Central memory CD8-positive, alpha-beta T cell (primary cell): ENCODE measurements around the gene NSMCE4A.
"Not testable (repeated sequence)": the region's sequence is repeated elsewhere in the genome, so short reads cannot be mapped to it uniquely, and the experiment has no call there.

Experiments used
- ATAC-seq: fragments of 150-1000 bp; cut with Tn5 transposase; replicated peaks from 2 replicates; pipeline ENCODE4 v1.10.0; 2022; ENCODE audit warnings: mild to moderate bottlenecking, moderate FRiP score, moderate number of reproducible peaks; ENCODE audit not compliant: poor library complexity, severe bottlenecking; ENCODE audit errors: extremely low read depth
- DNase-seq, 2 donors: peaks; one replicate each; pipeline ENCODE4 v3.0.0; 2021; ENCODE audit warnings: low spot score in 2 of 2
- H3K27ac Mint-ChIP-seq: one replicate; pipeline ENCODE4 v1.8.0; 2022; ENCODE audit warnings: low read depth, mild to moderate bottlenecking, moderate library complexity, mixed read lengths
- H3K27me3 Mint-ChIP-seq: one replicate; pipeline ENCODE4 v1.8.0; 2022; ENCODE audit warnings: mixed read lengths
- H3K36me3 Mint-ChIP-seq: one replicate; pipeline ENCODE4 v1.8.0; 2022; ENCODE audit warnings: mild to moderate bottlenecking, moderate library complexity, mixed read lengths; ENCODE audit not compliant: insufficient read depth
- H3K4me1 Mint-ChIP-seq: one replicate; pipeline ENCODE4 v1.8.0; 2022; ENCODE audit warnings: mixed read lengths
- H3K4me3 Mint-ChIP-seq: one replicate; pipeline ENCODE4 v1.8.0; 2022; ENCODE audit warnings: mild to moderate bottlenecking, moderate library complexity, mixed read lengths
- H3K9me3 Mint-ChIP-seq: one replicate; pipeline ENCODE4 v1.8.0; 2022; ENCODE audit warnings: mixed read lengths

NSMCE4A gene

GRCh38 chr10:121926157-121926556 is 48.9 kb downstream of the NSMCE4A start:
- Mint-ChIP-seq H3K27ac (peak overlapping the region; percentile 96), H3K4me3 (no peak overlapping the region)

GRCh38 chr10:121921238-121921931 is 53.6 kb downstream of the NSMCE4A start:
- Mint-ChIP-seq H3K36me3 (peaks cover 14% of the 10 kb centered on the region), H3K9me3 (no peaks in the 10 kb centered on the region), H3K4me3 (no peak overlapping the region), H3K27me3 (no peaks in the 10 kb centered on the region), H3K27ac (no peak overlapping the region), H3K4me1 (peaks cover 20% of the 10 kb centered on the region)
- DNase-seq (no peak), ATAC-seq (no peak)

More at GRCh38 chr10:121926157-121926556, 48.9 kb downstream of the NSMCE4A start:
- DNase-seq (no peak), ATAC-seq (no peak)
- Mint-ChIP-seq H3K4me1 (peaks cover 30% of the 10 kb centered on the region), H3K9me3 (no peaks in the 10 kb centered on the region), H3K36me3 (peaks cover 14% of the 10 kb centered on the region), H3K27me3 (no peaks in the 10 kb centered on the region)

GRCh38 chr10:121919666-121920065 is 55.4 kb downstream of the NSMCE4A start:
- Mint-ChIP-seq H3K27me3 (no peaks in the 10 kb centered on the region), H3K9me3 (no peaks in the 10 kb centered on the region), H3K4me3 (no peak overlapping the region), H3K4me1 (peaks cover 19% of the 10 kb centered on the region), H3K27ac (no peak overlapping the region), H3K36me3 (peaks cover 17% of the 10 kb centered on the region)
- ATAC-seq = no peak
- DNase-seq = no peak

GRCh38 chr10:121918800-121919199 is 56.2 kb downstream of the NSMCE4A start:
- not testable (repeated sequence) for H3K9me3 Mint-ChIP-seq, H3K27me3 Mint-ChIP-seq, H3K27ac Mint-ChIP-seq, H3K4me3 Mint-ChIP-seq, ATAC-seq, DNase-seq
- peaks cover 21% of the 10 kb centered on the region for H3K4me1 Mint-ChIP-seq
- H3K36me3 Mint-ChIP-seq = peaks cover 17% of the 10 kb centered on the region

GRCh38 chr10:121914661-121915060 is 60.4 kb downstream of the NSMCE4A start:
- Mint-ChIP-seq H3K27ac (peak overlapping the region; percentile 21), H3K27me3 (no peaks in the 10 kb centered on the region), H3K4me3 (no peak overlapping the region), H3K4me1 (peaks cover 13% of the 10 kb centered on the region), H3K9me3 (no peaks in the 10 kb centered on the region), H3K36me3 (peaks cover 15% of the 10 kb centered on the region)
- no peak for DNase-seq
- ATAC-seq = no peak

GRCh38 chr10:121911421-121911697 is 63.7 kb downstream of the NSMCE4A start:
- peaks cover 7% of the 10 kb centered on the region for H3K4me1 Mint-ChIP-seq
- ATAC-seq (no peak), DNase-seq (no peak)
- peaks cover 20% of the 10 kb centered on the region for H3K36me3 Mint-ChIP-seq
- no peaks in the 10 kb centered on the region for H3K9me3 Mint-ChIP-seq
- H3K27ac Mint-ChIP-seq = no peak overlapping the region
- no peaks in the 10 kb centered on the region for H3K27me3 Mint-ChIP-seq
- H3K4me3 Mint-ChIP-seq = no peak overlapping the region

- Mint-ChIP-seq H3K9me3 (no peaks in the 10 kb centered on the region), H3K4me3 (no peak overlapping the region), H3K27ac (no peak overlapping the region)
These were observed 64.2 kb downstream of the NSMCE4A start for GRCh38 chr10:121910673-121911420.

More at GRCh38 chr10:121910673-121911420, 64.2 kb downstream of the NSMCE4A start:
- H3K4me1 Mint-ChIP-seq = peaks cover 7% of the 10 kb centered on the region
- peaks cover 18% of the 10 kb centered on the region for H3K36me3 Mint-ChIP-seq
- no peaks in the 10 kb centered on the region for H3K27me3 Mint-ChIP-seq
- DNase-seq = no peak
- no peak for ATAC-seq
